ENCODE data around the gene UGCG. TPM values are rescaled to one million over a fixed set of nuclear protein-coding genes. Genes with fewer than 3 reads are reported as not detected.

The UGCG gene
- total and polyA plus RNA-seq, 3 donors from 2014 or later: 13.3 to 38.6 (median 29.0) TPM

GRCh38 chr9:111925017-111925770, 28.6 kb downstream of the UGCG start:
- Histone ChIP-seq H3K4me1 (no peaks in the 10 kb centered on the region), H3K4me3 (no peak overlapping the region), H3K27ac (no peak overlapping the region), H3K27me3 (no peaks in the 10 kb centered on the region), H3K36me3 (ENCODE audit: low read depth, missing control alignments) (no peaks in the 10 kb centered on the region), H3K9me3 (no peaks in the 10 kb centered on the region)
- DNase-seq: no peak
- intact Hi-C loops (cut with DNase I; ENCODE audit: low total_unique reads): no loop called here
- WGBS, 2 donors: 91 to 94% methylated on average over 7 of the region's 7 CpGs
- TF ChIP-seq POLR2A (IDR thresholded peaks at IDR 0.05): no peak
- no peak for TF ChIP-seq CTCF (IDR thresholded peaks at IDR 0.05)

DNA sequence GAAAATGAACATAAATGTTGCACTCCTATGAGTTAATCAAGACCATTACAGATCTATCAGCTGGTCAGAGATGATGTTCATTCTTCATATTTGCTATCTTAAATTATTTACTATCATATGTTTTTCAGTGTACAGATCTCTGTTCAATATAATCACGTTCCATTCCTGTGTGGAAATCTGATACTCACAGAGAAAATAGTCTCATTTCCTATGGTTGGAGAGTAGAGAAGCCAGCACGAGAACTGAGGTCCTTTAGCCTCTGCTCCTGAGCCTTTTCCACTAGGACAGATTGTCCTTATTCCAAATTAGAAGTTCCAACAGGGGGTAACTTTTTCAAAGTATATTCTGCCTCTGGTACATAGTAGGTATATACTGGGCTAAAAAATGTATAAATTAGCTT, 29.2 kb downstream of the UGCG start:
- Histone ChIP-seq H3K36me3 (ENCODE audit: low read depth, missing control alignments) (no peaks in the 10 kb centered on the region), H3K4me1 (no peaks in the 10 kb centered on the region), H3K4me3 (no peak overlapping the region), H3K27ac (no peak overlapping the region), H3K27me3 (no peaks in the 10 kb centered on the region), H3K9me3 (no peaks in the 10 kb centered on the region)
- TF ChIP-seq POLR2A (IDR thresholded peaks at IDR 0.05): no peak
- no peak for TF ChIP-seq CTCF (IDR thresholded peaks at IDR 0.05)
- 52 to 55% methylated on average over 2 of the region's 2 CpGs for WGBS, 2 donors
- no peak for DNase-seq
- intact Hi-C loops (cut with DNase I; ENCODE audit: low total_unique reads): no loop called here

DNA sequence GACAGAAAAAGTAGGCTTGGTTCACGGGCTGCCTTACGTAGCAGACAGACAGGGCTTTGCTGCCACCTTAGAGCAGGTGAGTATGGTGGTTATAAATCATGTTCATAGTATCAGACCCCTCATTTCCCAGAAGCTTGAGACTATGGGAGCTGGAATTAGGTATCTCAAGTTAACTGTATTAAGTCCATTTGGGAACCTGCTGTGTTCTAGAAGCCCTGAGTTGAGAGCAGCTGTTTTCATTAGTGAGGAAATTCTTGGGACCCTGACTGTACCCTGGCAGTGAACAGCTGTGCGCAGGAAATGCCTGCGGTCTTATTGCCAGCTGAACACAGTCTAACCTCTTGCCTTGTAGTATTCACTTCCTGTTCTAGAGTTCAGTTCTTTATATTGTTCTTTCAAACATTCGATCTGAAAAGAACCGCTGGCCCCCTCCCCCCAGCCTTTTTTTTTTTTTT, 29.8 kb downstream of the UGCG start:
- Histone ChIP-seq H3K4me1 (no peaks in the 10 kb centered on the region), H3K9me3 (no peaks in the 10 kb centered on the region), H3K27me3 (no peaks in the 10 kb centered on the region), H3K27ac (no peak overlapping the region), H3K4me3 (no peak overlapping the region), H3K36me3 (ENCODE audit: low read depth, missing control alignments) (no peaks in the 10 kb centered on the region)
- DNase-seq: no peak
- intact Hi-C loops (cut with DNase I; ENCODE audit: low total_unique reads): no loop called here
- no peak for TF ChIP-seq POLR2A (IDR thresholded peaks at IDR 0.05)
- 75 to 77% methylated on average over 6 of the region's 6 CpGs for WGBS, 2 donors

DNA sequence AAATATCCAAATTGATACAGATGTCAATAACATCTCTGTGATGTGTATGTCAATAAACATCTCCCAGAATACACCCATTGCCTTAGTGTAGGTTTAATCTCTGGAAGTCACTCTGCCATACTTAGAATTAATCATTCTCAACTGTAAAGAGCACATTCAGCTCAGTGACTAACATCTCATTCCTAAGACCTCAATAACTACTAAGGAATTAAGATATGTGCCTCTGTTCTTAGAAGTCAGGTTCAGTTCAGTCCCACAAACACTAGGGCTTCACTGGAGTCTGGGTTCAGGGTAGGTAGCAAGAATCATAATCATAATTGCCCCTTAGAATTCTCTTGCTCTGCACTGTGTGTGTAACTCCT, 31.7 kb downstream of the UGCG start:
- no peak for TF ChIP-seq POLR2A (IDR thresholded peaks at IDR 0.05)
- no peak for TF ChIP-seq CTCF (IDR thresholded peaks at IDR 0.05)
- no peak overlapping the region for H3K4me3 ChIP-seq
- no peak overlapping the region for H3K27ac ChIP-seq
- no peaks in the 10 kb centered on the region for H3K36me3 ChIP-seq (ENCODE audit: low read depth, missing control alignments)
- no peaks in the 10 kb centered on the region for H3K4me1 ChIP-seq
- H3K27me3 ChIP-seq: no peaks in the 10 kb centered on the region
- no peak for DNase-seq
- no peaks in the 10 kb centered on the region for H3K9me3 ChIP-seq
- intact Hi-C loops (cut with DNase I; ENCODE audit: low total_unique reads): no loop called here

GRCh38 chr9:111934747-111935146, 38.1 kb downstream of the UGCG start:
- H3K4me3 ChIP-seq: no peak overlapping the region
- TF ChIP-seq POLR2A (IDR thresholded peaks at IDR 0.05) (no peak), CTCF (IDR thresholded peaks at IDR 0.05) (no peak)
- H3K27ac ChIP-seq: no peak overlapping the region
- H3K36me3 ChIP-seq (ENCODE audit: low read depth, missing control alignments): no peaks in the 10 kb centered on the region
- intact Hi-C loops (cut with DNase I; ENCODE audit: low total_unique reads): no loop called here
- no peaks in the 10 kb centered on the region for H3K9me3 ChIP-seq
- DNase-seq: no peak
- 97 to 100% methylated on average over 2 of the region's 2 CpGs for WGBS, 2 donors
- no peaks in the 10 kb centered on the region for H3K27me3 ChIP-seq
- H3K4me1 ChIP-seq: peaks cover 11% of the 10 kb centered on the region

All from testis (tissue), 3 donors.